ENCODE measurements around the gene FAM184A. TPM values are rescaled to one million over a fixed set of nuclear protein-coding genes. Genes with fewer than 3 reads are reported as not detected.

The FAM184A gene
- total RNA-seq, 1 donor from 2014 or later: 0.99 TPM

DNA sequence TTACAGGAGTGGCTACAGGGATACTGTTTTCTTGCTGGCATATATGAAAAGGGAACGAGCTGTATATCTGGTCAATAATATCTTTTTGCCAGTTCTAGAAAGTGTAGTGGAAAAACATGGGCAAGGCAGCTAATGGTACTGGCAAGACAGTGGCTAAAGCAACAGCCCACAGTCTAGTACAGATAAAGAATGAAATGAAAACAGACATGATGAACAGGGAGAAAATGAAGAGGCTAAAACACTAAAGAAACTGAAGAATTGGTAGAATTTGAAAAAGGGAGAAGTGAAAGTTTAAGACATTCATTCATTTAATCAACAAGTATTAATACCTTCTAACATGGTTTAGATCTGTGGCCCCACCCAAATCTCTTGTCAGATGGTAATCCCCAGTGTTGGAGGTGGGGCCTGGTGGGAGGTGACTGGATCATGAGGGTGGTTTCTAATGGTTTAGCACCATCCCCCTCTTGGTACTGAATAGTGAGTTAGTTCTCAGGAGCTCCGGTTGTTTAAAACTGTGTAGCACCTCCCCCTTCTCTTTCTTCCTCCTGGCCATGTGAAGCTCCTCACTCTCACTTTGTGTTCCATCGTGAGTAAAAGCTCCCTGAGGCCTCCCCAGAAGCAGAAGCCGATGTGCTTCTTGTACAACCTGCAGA, 18.1 kb downstream of the FAM184A start:
- no peak for DNase-seq (ENCODE audit: low read depth)

DNA sequence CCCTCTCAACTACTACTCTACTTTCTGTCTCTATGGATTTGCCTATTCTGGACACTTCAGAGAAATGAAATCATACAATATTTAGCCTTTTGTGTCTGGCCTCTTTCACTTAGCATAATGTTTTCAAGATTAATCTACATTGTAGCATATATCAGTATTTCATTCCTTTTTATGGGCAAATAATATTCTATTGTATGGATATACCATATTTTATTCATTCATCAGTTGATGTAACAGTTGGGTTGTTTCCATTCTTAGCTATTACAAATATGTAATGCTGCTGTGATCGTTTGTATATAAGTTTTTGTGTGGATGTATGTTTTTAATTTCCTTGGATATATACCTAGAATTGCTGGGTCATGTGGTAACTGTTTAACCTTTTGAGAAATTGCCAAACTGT, 23.4 kb downstream of the FAM184A start:
- no peak for DNase-seq (ENCODE audit: low read depth)

DNA sequence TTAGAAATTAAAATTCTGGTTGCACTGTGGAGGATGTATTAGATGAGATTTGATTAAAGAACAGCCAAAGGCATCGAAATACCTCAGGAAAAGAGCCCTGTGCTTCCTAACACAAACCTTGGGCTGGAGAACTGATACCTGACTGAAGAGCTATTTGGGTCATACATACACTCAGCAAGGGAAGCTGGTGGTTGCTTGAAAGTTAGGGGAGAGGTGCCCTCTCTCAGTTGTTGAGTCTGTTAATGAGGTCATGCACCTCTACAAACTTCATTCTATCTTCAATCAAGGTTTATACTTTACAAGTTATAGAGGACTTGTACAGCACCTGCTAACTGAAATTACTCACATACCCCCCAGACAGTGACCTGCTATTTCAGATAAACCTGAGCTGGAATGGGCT, 25.5 kb downstream of the FAM184A start:
- DNase-seq (ENCODE audit: low read depth): no peak

DNA sequence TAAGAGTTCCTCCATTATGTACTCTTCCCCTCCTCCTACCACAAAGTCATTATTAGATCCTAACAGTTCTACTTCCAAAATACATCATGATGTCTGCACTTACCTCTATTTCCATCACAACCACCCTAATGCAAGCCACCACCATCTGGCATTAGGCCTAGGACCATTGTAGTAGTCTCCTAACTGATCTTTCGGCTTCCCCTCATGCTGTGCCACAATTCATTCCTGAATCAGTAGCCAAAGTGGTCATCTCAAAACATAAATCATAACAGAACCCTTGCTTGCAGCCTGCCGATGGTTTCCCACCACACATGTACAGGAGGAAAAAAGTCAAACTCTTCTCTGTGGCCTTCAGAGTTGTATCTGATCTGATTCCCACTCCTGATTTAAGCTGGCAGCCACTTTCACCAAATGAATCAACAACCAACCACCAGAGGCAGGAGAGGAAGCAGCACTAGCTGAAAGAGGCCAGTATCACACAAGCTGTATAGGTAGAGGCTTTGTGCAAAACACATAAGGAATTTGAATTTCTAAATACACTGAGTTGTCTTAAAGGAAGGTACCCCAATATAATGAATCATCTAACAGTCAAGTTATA, 26.1 kb downstream of the FAM184A start:
- DNase-seq (ENCODE audit: low read depth): no peak

DNA sequence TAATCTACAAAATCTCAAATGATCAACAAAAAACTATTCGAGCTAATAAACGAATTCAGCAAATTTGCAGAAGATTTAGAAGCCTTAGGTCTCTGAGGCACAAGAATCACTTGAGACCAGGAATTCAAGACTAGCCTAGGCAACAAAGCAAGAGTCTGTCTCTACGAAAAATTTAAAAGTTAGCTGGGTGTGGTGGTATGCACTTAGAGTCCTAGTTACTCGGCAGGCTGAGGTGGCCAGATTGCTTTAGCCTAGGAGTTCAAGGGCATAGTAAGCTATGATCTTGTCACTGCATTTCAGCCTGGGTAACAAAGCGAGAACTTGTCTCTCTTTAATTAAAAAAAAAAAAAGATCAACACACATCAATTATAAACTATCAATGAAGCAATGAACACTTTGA, 34.2 kb downstream of the FAM184A start:
- DNase-seq (ENCODE audit: low read depth): no peak

DNA sequence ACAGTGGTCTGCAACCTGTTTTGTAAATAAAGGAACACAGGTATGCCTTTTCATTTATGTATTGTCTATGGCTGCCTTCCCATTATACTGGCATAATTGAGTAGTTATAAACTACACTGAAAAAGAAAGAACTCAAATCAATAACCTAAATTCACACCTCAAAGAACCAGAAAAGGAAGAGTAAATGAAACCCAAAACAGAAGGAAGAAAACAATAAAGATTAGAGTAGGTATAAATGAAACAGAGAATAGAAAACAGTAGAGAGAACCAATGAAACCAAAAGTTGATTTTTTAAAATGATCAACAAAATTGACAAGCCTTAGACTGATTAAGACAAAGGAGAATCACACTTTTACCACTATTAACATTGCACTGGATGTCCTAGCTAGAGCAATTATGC, 34.7 kb downstream of the FAM184A start:
- DNase-seq (ENCODE audit: low read depth): no peak

DNA sequence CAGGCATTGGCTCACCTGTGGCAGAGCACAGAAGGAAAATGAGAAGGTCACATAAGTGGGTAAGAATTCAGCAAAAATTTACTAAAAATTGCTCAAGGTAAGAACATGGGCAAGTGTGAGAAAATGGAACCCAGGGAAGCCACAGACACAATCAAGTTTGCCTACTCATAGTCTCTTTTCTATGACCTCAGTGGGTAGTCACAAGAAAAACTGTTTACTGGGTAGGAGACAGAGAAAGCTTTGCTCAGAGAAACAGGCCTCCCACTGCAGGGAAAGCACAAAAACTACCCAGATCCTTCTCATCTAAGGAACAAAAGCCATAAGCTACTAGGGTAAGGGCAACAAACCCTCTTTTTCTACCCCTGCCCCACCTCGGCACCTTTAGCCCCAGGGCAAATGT, 35.2 kb downstream of the FAM184A start:
- no peak for DNase-seq (ENCODE audit: low read depth)

DNA sequence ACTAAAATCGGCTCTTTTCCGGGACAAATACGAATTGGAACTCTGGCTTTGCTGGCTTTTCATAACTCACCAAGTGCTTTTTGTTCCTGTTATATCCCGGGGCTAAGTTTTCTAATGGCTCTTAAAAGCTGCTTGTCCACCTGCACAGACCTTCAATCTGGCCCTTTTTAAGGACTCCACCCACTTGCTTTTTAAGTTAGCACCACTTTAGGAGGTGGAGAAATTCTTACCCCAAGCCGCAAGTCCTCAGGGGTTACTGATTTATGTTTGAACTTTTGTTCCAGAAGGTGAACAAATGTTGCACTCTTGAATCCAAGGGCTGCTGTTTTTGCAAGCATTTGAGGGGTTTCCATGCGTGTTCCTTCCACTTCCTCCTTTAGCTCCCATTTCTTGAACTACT, 37.8 kb downstream of the FAM184A start:
- peak; percentile 34 for DNase-seq (ENCODE audit: low read depth)

DNA sequence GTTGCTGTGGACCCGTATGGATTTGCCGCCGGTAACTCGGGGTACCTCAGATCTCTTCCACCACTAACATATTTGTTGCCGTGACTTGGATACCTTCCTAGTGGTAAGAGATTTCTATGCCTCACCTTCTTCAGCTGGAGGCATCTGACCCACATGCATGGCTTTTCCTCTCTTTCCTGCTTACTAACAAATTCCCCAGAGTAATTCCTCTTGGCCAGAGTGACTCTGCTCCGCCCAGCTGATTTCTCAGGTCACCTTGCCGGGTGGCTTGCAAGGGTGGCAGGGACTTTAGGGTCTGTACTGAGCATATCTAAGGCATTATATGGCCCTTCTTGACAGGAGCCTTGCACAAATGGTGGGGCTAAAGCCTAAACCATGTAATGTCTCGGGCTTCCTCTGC, 38.2 kb downstream of the FAM184A start:
- DNase-seq (ENCODE audit: low read depth): peak; percentile 45

DNA sequence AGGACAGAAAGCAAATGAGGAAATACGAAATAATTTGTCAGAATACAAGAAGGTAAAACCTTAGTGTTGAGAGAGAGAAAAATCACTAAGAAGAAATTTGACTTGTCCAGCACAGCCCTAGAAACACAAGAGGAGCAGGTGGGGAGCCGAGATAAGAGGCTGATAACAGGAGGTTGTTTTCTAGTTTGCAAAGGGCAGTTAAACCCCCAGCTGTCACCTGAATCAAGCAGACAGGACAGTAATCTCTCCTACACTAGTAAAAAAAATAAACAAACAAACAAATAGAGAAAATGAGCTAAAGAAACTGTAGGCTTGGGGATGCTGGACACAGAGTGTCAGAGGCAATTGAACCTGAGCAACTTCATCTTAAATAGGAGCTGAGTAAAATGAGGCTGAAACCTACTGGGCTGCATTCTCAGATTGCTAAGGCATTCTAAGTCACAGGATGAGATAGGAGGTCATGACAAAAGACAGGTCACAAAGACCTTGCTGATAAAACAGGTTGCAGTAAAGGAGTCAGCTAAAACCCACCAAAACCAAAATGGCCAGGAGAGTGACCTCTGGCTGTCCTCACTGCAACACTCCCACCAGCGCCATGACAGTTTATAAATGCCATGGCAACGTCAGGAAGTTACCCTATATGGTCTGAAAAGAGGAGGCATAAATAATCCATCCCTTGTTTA, 40.4 kb downstream of the FAM184A start:
- no peak for DNase-seq (ENCODE audit: low read depth)

DNA sequence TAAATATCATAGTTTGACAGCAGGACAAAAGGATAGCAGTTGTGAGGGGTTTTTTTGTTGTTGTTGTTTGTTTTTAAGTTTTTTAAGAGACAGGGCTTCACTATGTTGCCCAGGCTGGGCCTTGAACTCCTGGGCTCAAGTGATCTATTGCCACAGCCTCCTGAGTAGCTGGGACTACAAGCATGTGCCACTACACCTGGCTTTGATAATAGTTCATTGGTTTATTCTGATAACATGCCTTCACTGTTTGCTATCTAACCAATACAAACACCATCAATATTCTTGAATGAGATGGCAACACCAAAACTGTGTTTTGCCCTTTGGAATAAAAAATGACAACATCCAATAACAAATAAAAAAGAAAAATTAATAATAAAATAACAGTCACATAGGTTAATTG, 41.2 kb downstream of the FAM184A start:
- DNase-seq (ENCODE audit: low read depth): no peak

DNA sequence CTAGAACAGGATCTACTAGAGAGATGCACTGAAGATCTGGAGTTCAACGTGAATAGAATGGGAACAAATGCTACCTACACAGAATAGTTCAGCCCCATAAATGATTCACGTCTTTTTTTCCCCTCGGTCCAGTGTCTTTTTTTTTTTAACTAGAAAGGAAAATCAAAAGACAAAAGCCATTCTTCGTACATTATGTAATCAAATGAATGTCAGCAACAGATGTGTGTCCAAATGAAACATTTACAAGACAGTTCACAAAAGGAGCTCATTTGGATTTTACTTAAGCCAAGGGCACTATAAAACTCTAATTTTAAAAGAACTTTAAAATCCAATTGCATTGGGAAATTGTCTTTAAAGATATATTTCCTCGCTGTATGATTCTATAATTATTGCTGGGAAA, 42.4 kb downstream of the FAM184A start:
- no peak for DNase-seq (ENCODE audit: low read depth)

DNA sequence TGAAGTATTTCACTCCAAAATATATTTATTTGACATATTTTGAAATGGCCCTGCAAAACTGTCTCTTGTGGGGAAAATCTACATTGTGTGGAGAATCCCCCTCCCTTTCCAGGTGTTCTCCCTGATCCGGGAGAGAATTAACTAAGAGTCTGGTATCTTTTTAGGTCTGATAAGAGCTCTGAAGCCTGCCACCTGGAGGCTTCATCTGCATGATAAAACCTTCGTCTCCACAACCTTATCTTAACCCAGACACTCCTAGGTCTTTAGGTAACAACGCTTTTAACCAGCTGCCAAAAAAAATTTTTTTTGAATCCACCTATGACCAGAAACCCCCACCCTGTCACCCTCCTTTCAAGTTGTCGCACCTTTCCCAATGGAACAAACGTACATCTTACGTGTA, 43.0 kb downstream of the FAM184A start:
- no peak for DNase-seq (ENCODE audit: low read depth)

DNA sequence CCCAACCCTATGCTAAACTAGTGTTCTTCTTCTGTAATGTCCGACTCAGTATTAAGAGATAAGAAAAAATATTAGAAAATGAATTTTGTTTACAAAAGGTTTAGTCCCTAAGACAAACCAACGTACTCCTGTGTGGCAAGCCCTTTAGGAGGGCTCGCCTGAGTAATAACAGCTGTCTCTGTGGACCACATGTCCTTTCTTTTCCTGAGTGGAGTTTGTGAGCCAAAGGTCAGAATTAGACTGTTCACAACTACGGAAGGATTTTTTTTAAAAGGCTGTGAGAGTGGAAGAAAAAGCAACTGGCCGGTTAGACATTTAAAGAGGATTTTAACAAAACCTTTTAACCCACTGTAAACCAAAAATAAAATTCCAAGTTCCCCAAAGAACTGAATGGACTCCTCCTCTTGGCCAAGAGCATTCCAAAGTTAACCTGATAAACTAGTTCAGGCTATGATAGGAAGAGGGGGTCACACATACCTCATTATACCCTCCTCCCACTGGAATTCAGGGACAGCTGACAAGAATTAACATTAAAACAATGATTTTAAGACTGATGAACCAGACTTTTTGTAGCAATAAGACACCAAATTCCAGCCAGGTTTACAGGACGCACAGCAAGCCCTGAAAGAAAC, 43.5 kb downstream of the FAM184A start:
- DNase-seq (ENCODE audit: low read depth): no peak

DNA sequence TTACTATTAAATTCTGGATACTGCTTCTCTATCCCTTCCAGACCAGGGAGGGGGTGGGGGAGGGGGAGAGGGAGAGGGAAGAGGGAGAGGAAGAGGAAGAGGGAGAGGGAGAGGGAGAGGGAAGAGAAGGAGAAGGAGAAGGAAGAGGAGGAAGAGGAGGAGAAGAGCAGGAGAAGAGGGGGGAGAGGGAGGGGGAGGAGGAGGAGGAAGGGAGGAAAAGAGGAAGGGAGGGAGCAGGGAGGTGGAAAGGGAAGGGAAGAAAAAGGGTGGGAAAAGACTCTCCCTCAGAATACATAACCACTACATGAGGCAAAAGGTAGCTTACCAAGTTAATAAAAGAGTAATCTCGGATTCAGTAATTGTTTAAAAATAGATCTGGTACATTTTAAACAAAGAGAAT, 46.0 kb downstream of the FAM184A start:
- no peak for DNase-seq (ENCODE audit: low read depth)

DNA sequence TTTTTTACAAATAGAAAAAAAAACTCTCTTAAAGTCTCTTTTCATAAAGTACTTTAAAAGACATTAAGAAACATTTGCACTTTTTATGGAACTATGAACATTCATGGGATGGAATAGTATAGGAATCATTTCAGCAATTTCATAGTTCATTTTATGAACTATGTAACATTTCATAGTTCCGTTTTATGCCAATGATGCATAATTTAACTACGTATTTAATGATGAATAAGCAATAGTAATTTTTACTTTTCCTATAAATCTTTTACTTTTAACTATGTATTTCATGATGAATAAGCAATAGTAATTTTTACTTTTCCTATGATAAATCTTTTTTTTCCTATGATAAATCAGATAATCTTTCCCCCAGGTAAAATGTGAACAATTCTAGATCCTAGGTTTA, 47.7 kb downstream of the FAM184A start:
- no peak for DNase-seq (ENCODE audit: low read depth)

DNA sequence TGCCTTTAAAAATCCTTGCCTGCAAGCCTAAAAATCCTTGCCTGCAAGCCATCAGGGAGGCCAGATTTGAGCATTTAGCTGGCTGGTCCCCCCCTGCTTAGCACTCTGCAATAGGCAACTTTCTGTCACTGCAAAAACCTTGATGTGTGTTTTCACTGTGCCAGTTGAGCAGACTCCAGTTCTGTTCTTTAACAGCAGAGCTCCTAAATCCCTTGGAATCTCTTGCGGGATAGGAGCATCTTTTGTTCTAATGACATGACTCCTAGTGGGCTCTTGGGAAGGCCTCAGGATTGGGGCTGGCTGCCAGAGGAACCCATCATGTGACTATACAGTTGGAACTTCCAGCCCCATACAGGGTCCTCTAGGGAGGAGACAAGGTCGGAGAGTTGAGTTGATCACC, 50.4 kb downstream of the FAM184A start:
- no peak for DNase-seq (ENCODE audit: low read depth)

DNA sequence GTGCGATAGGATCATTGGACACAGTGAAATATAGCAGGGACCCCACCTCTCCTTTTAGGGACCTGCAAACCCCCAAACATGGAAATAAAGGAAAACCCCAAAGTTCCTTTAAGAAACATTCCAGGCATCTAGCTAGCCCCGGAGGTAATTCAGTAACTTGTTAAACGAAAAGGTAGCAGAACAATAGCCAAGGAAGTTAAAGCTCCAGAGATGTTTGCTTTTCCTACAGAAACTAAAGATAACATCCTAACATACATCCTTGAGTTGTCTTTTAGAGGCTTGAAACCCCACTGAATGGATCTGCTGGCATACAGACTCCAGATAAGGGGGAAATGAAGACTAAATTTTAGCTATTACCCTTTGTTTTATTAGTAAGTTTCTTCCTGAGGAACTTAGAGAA, 51.0 kb downstream of the FAM184A start:
- no peak for DNase-seq (ENCODE audit: low read depth)

DNA sequence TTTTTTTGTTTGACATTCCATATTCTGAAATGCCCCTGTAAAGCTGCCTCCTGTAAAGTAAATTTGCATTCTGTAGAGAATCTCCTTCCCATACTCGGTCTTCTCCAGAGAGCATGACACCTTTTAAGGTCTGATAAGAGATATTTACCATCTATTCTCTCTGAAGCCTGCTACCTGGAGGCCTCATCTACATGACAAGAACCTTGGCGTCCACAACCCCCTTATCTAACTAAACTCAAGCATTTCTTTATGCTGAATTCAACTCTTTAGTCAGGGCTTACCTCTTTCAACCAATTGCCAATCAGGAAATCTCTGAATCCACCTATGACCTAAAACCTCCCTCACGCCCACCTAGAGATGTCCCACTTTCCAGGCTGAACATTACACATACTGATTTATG, 51.6 kb downstream of the FAM184A start:
- no peak for DNase-seq (ENCODE audit: low read depth)

DNA sequence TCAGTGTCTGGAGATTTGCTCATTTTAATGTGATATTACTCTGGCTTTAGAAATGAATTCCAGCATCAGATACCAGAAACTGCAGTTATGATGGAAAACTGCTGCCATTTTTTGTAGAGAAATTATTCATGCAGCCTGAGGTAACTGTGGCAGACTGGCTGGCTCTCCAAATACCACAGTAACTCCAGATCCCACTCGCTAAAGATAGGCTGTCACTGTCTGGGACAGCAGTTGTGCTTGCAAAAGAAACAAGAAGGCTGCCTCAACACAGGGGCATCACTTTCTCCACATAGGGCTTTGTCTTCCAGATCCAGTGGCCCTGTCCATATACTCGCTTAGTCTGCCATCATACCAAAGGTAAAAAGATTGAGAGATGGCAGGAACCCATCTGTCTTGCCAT, 52.7 kb downstream of the FAM184A start:
- no peak for DNase-seq (ENCODE audit: low read depth)

DNA sequence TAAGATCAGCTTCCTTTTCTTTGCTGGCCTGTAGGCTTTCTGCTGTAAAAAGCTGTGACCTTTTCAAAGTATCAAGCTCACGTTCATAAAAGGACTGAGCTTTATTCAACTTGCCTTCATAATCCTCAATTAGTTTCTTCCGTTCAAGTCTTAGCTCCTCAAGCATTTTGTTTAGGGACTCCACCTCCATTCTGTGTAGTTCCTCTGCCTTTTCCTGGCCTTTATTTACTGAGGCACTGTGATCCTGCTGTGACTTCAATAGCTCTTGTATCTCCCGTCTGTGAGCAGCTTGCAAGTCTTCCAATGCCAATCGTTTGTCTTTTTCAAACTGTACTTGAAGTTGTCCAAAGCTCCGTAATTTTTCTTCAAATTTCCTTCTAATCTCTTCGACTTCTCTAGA, 54.4 kb downstream of the FAM184A start:
- DNase-seq (ENCODE audit: low read depth): no peak

DNA sequence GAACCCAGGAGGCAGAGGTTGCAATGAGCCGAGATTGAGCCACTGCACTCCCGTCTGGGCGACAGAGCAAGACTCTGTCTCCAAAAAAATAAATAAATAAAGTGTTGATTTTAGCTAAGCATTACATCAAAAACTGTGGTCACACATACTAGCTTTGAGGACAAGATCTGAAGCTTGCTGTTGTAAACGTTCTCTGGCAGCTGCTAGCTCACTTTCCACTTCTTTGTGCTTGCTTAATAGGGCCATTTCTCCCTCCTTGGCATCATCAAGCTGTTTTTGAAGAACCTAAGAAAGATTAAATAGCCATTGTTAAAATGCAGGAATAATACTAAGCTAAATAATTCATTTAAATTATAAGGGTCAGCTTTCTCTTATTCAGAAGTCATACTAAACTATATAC, 55.7 kb downstream of the FAM184A start:
- no peak for DNase-seq (ENCODE audit: low read depth)
